Esophagus muscularis mucosa (tissue), 3 donors: ENCODE results near the gene AFF1.

Experiments
- CTCF ChIP-seq, 3 experiments: fragments of 200-600 bp in 2 of 3; fragments of 450-650 bp in 1 of 3; sonication (generic) in 2 of 3; IDR thresholded peaks; one replicate each; pipeline ENCODE4 v1.5.1; 2017 to 2019; ENCODE audit warnings: antibody characterized with exemption in 3 of 3, mild to moderate bottlenecking in 2 of 3, moderate library complexity in 1 of 3
- POLR2A ChIP-seq: fragments of 450-650 bp; IDR thresholded peaks from one replicate; pipeline ENCODE4 v1.6.1; 2017; ENCODE audit warnings: antibody characterized with exemption, moderate library complexity, mild to moderate bottlenecking, low read depth

GRCh38 chr4:86892636-86892960 lies 42.2 kb upstream of the AFF1 start:
- no peak for TF ChIP-seq CTCF (IDR thresholded peaks at IDR 0.05)
- TF ChIP-seq POLR2A, result no peak
